Breast epithelium (tissue), 4 donors: ENCODE measurements around the gene PDZD4. TPM values are rescaled to one million over a fixed set of nuclear protein-coding genes. Genes with fewer than 3 reads are reported as not detected.

ENCODE experiments used
- DNase-seq, 2 donors: peaks; one replicate each; pipeline ENCODE4 v3.0.0-alpha.2; 2019; ENCODE audit warnings: low spot score in 2 of 2
- H3K27ac ChIP-seq, 2 donors: fragments of 200-600 bp; sonication (generic) in 1 of 2; one replicate each; pipeline ENCODE4 v1.5.1; 2016 to 2019; ENCODE audit warnings: mild to moderate bottlenecking in 1 of 2
- H3K27me3 ChIP-seq, 2 donors: fragments of 200-600 bp; sonication (generic) in 1 of 2; one replicate each; pipeline versions ENCODE4 v1.5.1 to v1.6.0; 2017 to 2019; ENCODE audit warnings: control low read depth in 1 of 2, mild to moderate bottlenecking in 1 of 2
- H3K36me3 ChIP-seq: fragments of 200-600 bp; one replicate; pipeline ENCODE4 v1.5.1; 2019
- H3K4me1 ChIP-seq, 2 donors: fragments of 200-600 bp; sonication (generic); one replicate each; pipeline ENCODE4 v1.5.1; 2016 to 2019; ENCODE audit warnings: control low read depth in 1 of 2
- H3K4me3 ChIP-seq, 3 donors: fragments of 200-600 bp; sonication (generic); 1 replicate in 2 of 3; 2 replicates in 1 of 3; pipeline ENCODE4 v1.5.1; 2016 to 2019; ENCODE audit warnings: mild to moderate bottlenecking in 3 of 3, moderate library complexity in 2 of 3
- H3K9me3 ChIP-seq, 2 donors: fragments of 200-600 bp; sonication (generic) in 1 of 2; one replicate each; pipeline ENCODE4 v1.5.1; 2016 to 2019; ENCODE audit warnings: control low read depth in 1 of 2
- POLR2A ChIP-seq: fragments of 450-650 bp; IDR thresholded peaks from one replicate; pipeline ENCODE4 v1.6.1; 2016; ENCODE audit warnings: antibody characterized with exemption, mild to moderate bottlenecking, moderate library complexity
- POLR2AphosphoS5 ChIP-seq, 3 donors: sonication (generic); formaldehyde crosslinking; IDR thresholded peaks; one replicate each; pipeline ENCODE4 v1.6.1; 2017; ENCODE audit warnings: antibody characterized with exemption in 3 of 3
- intact Hi-C: fragments of 100-400 bp; cut with DNase I; formaldehyde crosslinking; loops from one replicate; pipeline ENCODE4 v1.15.1; 2023; ENCODE audit warnings: low total_unique reads
- total RNA-seq, 3 donors: library from RNA; depleted of rRNA; stranded (reverse); fragments of >200 nt; gene quantifications; one replicate each; pipeline ENCODE4 v1.1.0, GENCODE V29; 2016
- TF ChIP-seq, protein P1 (sequence below), 3 donors: fragments of 450-650 bp; IDR thresholded peaks; one replicate each; pipeline ENCODE4 v1.5.1; 2016 to 2017; ENCODE audit warnings: antibody characterized with exemption in 3 of 3, mild to moderate bottlenecking in 3 of 3, moderate library complexity in 3 of 3

The PDZD4 gene
- total RNA-seq, 3 donors from 2014 or later, result 0.80 to 5.6 (median 2.9) TPM

DNA sequence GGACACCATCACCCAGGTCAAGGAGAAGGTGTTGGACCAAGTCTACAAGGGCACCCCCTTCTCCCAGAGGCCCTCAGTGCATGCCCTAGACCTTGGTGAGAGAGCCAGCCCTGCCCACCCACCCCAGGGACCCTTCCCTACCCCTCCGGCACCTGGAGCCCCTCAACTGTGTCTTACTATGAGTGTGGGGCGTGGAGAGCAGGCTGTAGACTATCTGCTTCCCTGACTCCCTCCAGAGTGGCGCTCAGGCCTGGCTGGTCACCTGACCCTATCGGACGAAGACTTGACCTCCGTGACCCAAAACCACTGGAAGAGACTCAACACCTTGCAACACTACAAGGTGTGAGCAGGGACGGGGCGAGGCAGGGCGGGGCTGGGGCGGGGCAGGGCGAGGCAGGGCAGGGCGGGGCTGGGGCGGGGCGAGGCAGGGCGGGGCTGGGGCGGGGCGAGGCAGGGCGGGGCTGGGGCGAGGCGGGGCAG, 54.2 kb downstream of the PDZD4 start:
- no peaks in the 10 kb centered on the region for H3K36me3 ChIP-seq
- H3K27ac ChIP-seq, result no peak overlapping the region
- no peak for DNase-seq
- no peaks in the 10 kb centered on the region for H3K9me3 ChIP-seq
- TF ChIP-seq POLR2A (no peak), POLR2AphosphoS5 (IDR thresholded peaks at IDR 0.05) (no peak)
- TF ChIP-seq, protein P1, sequence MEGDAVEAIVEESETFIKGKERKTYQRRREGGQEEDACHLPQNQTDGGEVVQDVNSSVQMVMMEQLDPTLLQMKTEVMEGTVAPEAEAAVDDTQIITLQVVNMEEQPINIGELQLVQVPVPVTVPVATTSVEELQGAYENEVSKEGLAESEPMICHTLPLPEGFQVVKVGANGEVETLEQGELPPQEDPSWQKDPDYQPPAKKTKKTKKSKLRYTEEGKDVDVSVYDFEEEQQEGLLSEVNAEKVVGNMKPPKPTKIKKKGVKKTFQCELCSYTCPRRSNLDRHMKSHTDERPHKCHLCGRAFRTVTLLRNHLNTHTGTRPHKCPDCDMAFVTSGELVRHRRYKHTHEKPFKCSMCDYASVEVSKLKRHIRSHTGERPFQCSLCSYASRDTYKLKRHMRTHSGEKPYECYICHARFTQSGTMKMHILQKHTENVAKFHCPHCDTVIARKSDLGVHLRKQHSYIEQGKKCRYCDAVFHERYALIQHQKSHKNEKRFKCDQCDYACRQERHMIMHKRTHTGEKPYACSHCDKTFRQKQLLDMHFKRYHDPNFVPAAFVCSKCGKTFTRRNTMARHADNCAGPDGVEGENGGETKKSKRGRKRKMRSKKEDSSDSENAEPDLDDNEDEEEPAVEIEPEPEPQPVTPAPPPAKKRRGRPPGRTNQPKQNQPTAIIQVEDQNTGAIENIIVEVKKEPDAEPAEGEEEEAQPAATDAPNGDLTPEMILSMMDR (IDR thresholded peaks at IDR 0.05), result no peak
- H3K4me1 ChIP-seq, result no peaks in the 10 kb centered on the region
- peaks cover 0 to 60% of the 10 kb centered on the region in 2 donors for H3K27me3 ChIP-seq
- no peak overlapping the region for H3K4me3 ChIP-seq
- intact Hi-C loops, result no loop called here

DNA sequence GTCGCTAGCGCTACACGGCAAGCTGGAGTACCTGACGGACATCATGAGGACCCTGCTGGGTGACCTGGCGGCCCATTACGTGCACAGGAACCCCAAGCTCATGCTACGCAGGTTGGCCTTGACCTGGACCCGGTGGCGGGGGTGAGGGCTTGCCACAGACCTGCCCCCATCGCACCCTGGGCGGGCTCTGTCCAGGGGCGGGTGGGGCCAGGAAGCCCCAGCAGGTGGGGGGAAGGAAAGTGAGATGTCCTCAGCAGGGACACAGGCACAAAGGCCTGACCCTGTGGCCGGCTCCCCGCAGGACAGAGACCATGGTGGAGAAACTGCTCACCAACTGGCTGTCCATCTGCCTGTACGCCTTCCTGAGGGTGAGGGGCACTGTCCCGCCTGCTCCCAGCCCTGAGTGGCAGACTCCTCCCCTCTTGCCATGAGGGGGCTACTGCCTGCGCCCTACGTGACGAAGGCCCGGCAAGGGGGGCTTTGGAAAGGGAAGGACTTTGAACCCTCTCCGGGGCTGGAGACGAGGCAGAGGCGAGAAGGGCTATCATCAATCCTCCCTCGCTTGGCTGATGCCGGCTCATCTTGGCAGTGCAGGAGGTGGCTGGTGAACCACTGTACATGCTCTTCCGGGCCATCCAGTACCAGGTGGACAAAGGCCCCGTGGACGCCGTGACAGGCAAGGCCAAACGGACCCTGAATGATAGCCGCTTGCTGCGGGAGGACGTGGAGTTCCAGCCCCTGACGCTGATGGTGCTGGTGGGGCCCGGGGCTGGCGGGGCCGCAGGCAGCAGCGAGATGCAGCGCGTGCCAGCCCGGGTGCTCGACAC, 54.8 kb downstream of the PDZD4 start:
- H3K9me3 ChIP-seq, result no peaks in the 10 kb centered on the region
- intact Hi-C loops, result no loop called here
- no peaks in the 10 kb centered on the region for H3K36me3 ChIP-seq
- no peak for DNase-seq
- no peaks in the 10 kb centered on the region for H3K4me1 ChIP-seq
- peaks cover 0 to 59% of the 10 kb centered on the region in 2 donors for H3K27me3 ChIP-seq
- no peak overlapping the region for H3K4me3 ChIP-seq
- no peak overlapping the region for H3K27ac ChIP-seq
- TF ChIP-seq POLR2A, result no peak
- TF ChIP-seq, protein P1 (IDR thresholded peaks at IDR 0.05), result no peak
- TF ChIP-seq POLR2AphosphoS5 (IDR thresholded peaks at IDR 0.05), result no peak

DNA sequence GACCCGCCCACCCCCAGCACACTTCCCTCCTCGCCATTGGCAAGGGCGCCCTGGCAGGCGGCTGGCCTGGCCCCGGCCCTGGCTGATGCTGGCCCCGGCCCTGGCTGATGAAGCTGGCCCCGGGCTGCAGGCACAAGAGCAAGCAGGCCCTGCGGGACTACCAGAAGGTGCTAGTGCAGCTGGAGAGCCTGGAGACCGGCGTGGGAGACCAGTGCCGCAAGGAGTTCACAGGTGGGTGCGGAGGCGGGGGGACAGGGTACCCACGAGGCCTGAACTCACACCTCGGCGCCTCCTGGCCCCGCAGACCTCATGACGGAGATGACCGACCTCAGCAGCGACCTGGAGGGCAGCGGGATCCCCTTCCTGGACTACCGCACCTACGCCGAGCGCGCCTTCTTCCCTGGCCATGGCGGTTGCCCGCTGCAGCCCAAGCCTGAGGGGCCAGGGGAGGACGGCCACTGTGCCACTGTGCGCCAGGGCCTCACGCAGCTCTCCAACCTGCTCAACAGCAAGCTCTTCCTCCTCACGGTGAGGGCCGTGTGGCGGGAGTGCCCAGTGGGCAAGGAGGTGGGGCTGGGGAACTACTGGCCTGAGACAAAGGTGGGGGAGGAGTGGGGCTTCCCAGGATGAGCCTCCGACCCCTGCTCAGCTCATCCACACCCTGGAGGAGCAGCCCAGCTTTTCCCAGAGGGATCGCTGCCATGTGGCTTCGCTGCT, 55.6 kb downstream of the PDZD4 start:
- intact Hi-C loops, result no loop called here
- no peak for DNase-seq

DNA sequence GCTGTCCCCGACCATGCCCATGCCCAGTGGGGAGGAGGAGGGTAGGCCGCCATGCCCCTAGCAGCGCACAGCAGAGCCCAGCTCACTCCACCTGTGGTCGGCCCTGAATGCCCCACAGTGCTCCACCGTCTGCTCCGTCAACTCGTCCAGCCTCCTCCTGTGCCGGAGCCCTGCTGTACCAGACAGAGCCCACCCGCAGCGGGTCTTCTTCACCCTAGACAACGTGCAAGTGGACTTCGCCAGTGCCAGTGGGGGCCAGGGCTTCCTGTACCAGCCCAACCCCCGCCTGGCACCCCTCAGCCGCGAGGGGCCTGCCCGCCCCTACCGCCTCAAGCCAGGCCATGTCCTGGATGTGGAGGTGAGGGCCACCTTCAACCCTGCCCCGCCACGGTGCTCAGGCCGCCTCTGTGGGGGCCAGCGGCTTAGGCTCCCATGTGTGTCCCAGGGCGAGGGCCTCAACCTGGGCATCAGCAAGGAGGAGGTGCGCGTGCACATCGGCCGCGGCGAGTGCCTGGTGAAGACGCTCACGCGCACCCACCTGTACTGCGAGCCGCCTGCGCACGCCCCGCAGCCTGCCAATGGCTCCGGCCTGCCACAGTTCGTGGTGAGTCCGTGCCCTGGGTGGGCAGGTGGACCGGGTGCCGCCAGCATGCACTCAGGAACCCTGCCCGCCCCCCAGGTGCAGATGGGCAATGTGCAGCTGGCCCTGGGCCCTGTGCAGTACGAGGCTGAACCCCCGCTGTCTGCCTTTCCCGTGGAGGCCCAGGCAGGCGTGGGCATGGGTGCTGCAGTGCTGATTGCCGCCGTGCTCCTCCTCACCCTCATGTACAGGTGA, 56.4 kb downstream of the PDZD4 start:
- Histone ChIP-seq H3K27ac (no peak overlapping the region), H3K36me3 (no peaks in the 10 kb centered on the region), H3K9me3 (no peaks in the 10 kb centered on the region), H3K4me3 (no peak overlapping the region), H3K4me1 (no peaks in the 10 kb centered on the region), H3K27me3 (peaks cover 0 to 59% of the 10 kb centered on the region in 2 donors)
- DNase-seq, result no peak
- intact Hi-C loops, result no loop called here
- TF ChIP-seq, protein P1 (IDR thresholded peaks at IDR 0.05), result no peak
- TF ChIP-seq POLR2AphosphoS5 (IDR thresholded peaks at IDR 0.05), result no peak
- TF ChIP-seq POLR2A, result no peak

More for the DNA sequence above, 55.6 kb downstream of the PDZD4 start:
- TF ChIP-seq, protein P1 (IDR thresholded peaks at IDR 0.05), result no peak
- no peak for TF ChIP-seq POLR2A
- TF ChIP-seq POLR2AphosphoS5 (IDR thresholded peaks at IDR 0.05), result no peak
- Histone ChIP-seq H3K4me3 (no peak overlapping the region), H3K36me3 (no peaks in the 10 kb centered on the region), H3K27ac (no peak overlapping the region), H3K27me3 (peaks cover 0 to 58% of the 10 kb centered on the region in 2 donors), H3K4me1 (no peaks in the 10 kb centered on the region), H3K9me3 (no peaks in the 10 kb centered on the region)
